Left lung (tissue), 10 donors: ENCODE measurements around the gene DEFB126. TPM values are rescaled to one million over a fixed set of nuclear protein-coding genes. Genes with fewer than 3 reads are reported as not detected.

Experiments
- ATAC-seq: fragments of 200-7000 bp; cut with Tn5 transposase; one replicate; pipeline ENCODE4 v1.9.1; 2020; ENCODE audit warnings: moderate library complexity
- DNase-seq, 4 donors: peaks; one replicate each; pipeline ENCODE4 v3.0.0-alpha.2; 2013 to 2020
- H3K27ac ChIP-seq, 2 donors: fragments of 200-600 bp; sonication (generic) in 1 of 2; one replicate each; pipeline versions ENCODE4 v1.5.0 to v1.8.0; 2020 to 2021
- H3K27me3 ChIP-seq, 2 donors: fragments of 200-600 bp; sonication (generic) in 1 of 2; one replicate each; pipeline versions ENCODE4 v1.5.0 to v1.8.0; 2020 to 2021
- H3K36me3 ChIP-seq, 2 donors: fragments of 200-600 bp; sonication (generic) in 1 of 2; one replicate each; pipeline versions ENCODE4 v1.5.0 to v1.8.0; 2020 to 2021
- H3K4me1 ChIP-seq, 2 donors: fragments of 200-600 bp; one replicate each; pipeline ENCODE4 v1.8.0; 2021
- H3K4me3 ChIP-seq, 2 donors: fragments of 200-600 bp; sonication (generic) in 1 of 2; one replicate each; pipeline versions ENCODE4 v1.5.0 to v1.8.0; 2020 to 2021; ENCODE audit warnings: mild to moderate bottlenecking in 1 of 2
- H3K9me3 ChIP-seq, 2 donors: fragments of 200-600 bp; sonication (generic) in 1 of 2; one replicate each; pipeline versions ENCODE4 v1.5.0 to v1.8.0; 2020 to 2021
- CTCF ChIP-seq, 2 donors: fragments of 200-600 bp; sonication (generic) in 1 of 2; IDR thresholded peaks; one replicate each; pipeline versions ENCODE4 v1.5.0 to v1.8.0; 2021; ENCODE audit warnings: antibody characterized with exemption in 2 of 2
- intact Hi-C, 2 donors: fragments of 100-400 bp; cut with DNase I; formaldehyde crosslinking; loops; one replicate each; pipeline versions ENCODE4 v1.11.2 to v1.14.2; 2022
- polyA plus RNA-seq, 6 donors: library from polyadenylated mRNA; unstranded; fragments of 120-200 nt; gene quantifications; one replicate each; pipeline ENCODE4 v1.2.1, GENCODE V29; 2013; ENCODE audit not compliant: insufficient read length in 6 of 6
- total RNA-seq, 2 donors: library from RNA; stranded (reverse); fragmentation: NEBNext Ultra II Directional; extraction: Animal tissue kit (Norgen Biotek cat#: 25700); gene quantifications; one replicate each; pipeline ENCODE4 v1.2.1, GENCODE V29; 2021
- donor health status: DM: no; HTN: yes; CAD: no.
- donor health status: DM: no; HTN: no; CAD: no.

DEFB126 gene
- total and polyA plus RNA-seq, 8 donors: not detected

- Histone ChIP-seq H3K4me1 (no peaks in the 10 kb centered on the region), H3K27me3 (peaks cover 0 to 4% of the 10 kb centered on the region in 2 donors), H3K9me3 (no peaks in the 10 kb centered on the region), H3K4me3 (no peak overlapping the region), H3K27ac (no peak overlapping the region), H3K36me3 (no peaks in the 10 kb centered on the region)
- TF ChIP-seq CTCF (IDR thresholded peaks at IDR 0.05): no peak
- ATAC-seq: no peak
- intact Hi-C loops: no loop called here
- DNase-seq: no peak
Measured at GRCh38 chr20:152131-152530, 9.7 kb downstream of the DEFB126 start.

GRCh38 chr20:157154-157553 is 14.8 kb downstream of the DEFB126 start, which contains the start of gene DEFB127:
TSS of gene DEFB127 (plus strand) at chr20:157454. CDS start at chr20:157545, 91 bp downstream.
- Histone ChIP-seq H3K4me1 (no peaks in the 10 kb centered on the region), H3K9me3 (no peaks in the 10 kb centered on the region), H3K27me3 (peaks cover 0 to 4% of the 10 kb centered on the region in 2 donors), H3K27ac (no peak within 1 kb of the TSS), H3K4me3 (no peak within 1 kb of the TSS), H3K36me3 (no peaks in the 10 kb centered on the region)
- no peak for DNase-seq
- no peak for TF ChIP-seq CTCF (IDR thresholded peaks at IDR 0.05)
- intact Hi-C loops: no loop called here
- no peak for ATAC-seq

GRCh38 chr20:164618-165017 is 22.2 kb downstream of the DEFB126 start:
- no peaks in the 10 kb centered on the region for H3K9me3 ChIP-seq
- intact Hi-C loops: no loop called here
- ATAC-seq (no peak), DNase-seq (no peak)
- no peak for TF ChIP-seq CTCF (IDR thresholded peaks at IDR 0.05)
- no peaks in the 10 kb centered on the region for H3K36me3 ChIP-seq
- no peak overlapping the region for H3K4me3 ChIP-seq
- H3K4me1 ChIP-seq: no peaks in the 10 kb centered on the region
- peaks cover 0 to 7% of the 10 kb centered on the region in 2 donors for H3K27me3 ChIP-seq
- no peak overlapping the region for H3K27ac ChIP-seq

GRCh38 chr20:168876-169275 is 26.5 kb downstream of the DEFB126 start:
- Histone ChIP-seq H3K4me3 (no peak overlapping the region), H3K9me3 (no peaks in the 10 kb centered on the region), H3K27ac (no peak overlapping the region), H3K27me3 (peaks cover 0 to 3% of the 10 kb centered on the region in 2 donors), H3K4me1 (no peaks in the 10 kb centered on the region), H3K36me3 (no peaks in the 10 kb centered on the region)
- intact Hi-C loops: no loop called here
- DNase-seq (no peak), ATAC-seq (no peak)
- TF ChIP-seq CTCF (IDR thresholded peaks at IDR 0.05): no peak

- no peak for TF ChIP-seq CTCF (IDR thresholded peaks at IDR 0.05)
- DNase-seq (no peak), ATAC-seq (no peak)
- Histone ChIP-seq H3K9me3 (no peaks in the 10 kb centered on the region), H3K27me3 (peaks cover 0 to 24% of the 10 kb centered on the region in 2 donors), H3K36me3 (no peaks in the 10 kb centered on the region), H3K4me1 (no peaks in the 10 kb centered on the region), H3K27ac (no peak overlapping the region), H3K4me3 (no peak overlapping the region)
- intact Hi-C loops: no loop called here
Measured at GRCh38 chr20:184288-184687, 41.9 kb downstream of the DEFB126 start.
